ENCODE data around the gene CDH4.

Gene CDH4

GRCh38 chr20:61315319-61315718, 63.3 kb downstream of the CDH4 start:
- H3K4me3 ChIP-seq (ENCODE audit: low read depth, low read length), result no peak overlapping the region
- DNase-seq (ENCODE audit: low read depth), result no peak

DNA sequence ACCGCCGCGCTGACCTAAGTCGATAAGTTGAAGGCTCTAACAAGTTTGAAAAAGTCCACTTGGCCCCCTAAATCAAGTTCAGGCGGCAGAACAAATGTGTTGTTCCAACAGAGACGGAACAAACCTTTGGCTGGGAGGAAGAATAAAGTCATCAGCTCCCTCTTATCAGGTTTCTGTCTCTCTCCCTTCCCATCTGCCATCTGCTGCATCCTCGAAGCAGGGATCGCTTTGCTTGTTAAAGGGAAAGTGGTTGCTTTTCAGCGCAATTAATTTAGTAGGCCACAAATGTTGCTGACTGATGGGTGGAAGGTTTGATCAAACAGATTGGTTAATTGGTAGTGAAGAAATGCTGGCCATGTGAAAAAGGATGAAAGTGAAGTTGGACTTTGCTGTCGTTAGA, 64.3 kb downstream of the CDH4 start:
- DNase-seq (ENCODE audit: low read depth), result no peak
- H3K4me3 ChIP-seq (ENCODE audit: low read depth, low read length), result no peak overlapping the region

- DNase-seq (ENCODE audit: low read depth), result no peak
- no peak overlapping the region for H3K4me3 ChIP-seq (ENCODE audit: low read depth, low read length)
These were observed 66.0 kb downstream of the CDH4 start for GRCh38 chr20:61317966-61318530.

DNA sequence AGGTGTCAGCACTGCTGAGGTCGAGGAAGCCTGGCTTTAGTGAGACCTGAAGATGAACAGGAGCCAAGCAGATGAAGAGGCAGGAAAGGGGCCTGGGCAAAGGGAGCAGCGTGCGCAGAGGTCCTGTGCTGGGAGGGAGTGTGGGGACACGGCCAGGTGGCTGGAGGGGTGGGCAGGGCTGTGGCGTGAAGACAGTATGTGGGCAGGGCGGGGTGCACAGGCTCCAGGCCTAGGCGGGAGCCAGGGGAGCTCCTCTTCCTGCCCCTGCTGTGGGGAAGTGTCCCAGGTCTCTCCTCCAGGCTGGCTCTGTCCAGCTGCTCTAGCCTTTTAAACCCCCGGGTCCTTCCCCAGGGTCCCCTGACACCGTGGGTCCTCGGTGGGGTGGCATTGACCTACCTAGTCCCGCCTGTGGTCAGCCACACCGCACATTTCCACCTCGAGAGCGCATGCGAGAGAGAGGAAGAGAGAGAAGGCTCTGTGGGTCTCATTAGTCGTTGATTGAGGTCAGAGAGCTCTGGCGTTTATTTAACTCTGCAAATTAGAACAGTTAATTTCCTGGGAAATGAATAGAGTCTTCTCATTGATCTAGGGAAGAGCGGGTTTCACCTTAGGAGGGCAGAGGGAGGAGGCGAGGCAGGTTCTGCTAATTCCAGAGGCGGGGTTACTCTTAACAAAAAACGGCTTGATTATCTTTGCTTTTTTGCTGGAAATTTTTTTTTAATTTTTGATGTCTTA, 68.8 kb downstream of the CDH4 start:
- no peak for DNase-seq (ENCODE audit: low read depth)

DNA sequence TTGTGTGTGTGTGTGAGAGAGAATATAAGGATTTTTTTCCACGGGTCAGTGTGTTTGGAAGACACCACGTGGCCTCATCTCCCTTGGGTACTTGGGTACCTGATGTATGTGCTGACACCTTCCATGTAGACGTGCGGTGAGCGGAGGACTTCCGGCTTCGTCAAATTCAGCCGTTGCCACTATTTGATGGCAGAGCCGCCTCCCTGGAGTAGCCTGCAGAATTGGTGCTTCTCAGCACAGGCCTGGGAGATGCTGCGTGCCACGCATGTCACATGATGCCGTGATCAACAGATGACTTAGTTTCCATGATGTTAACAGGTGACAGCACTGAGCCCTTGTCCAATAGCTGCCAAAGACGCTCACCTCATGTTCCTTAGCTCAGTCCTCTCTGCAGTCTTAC, 69.4 kb downstream of the CDH4 start:
- no peak overlapping the region for H3K4me3 ChIP-seq (ENCODE audit: low read depth, low read length)
- no peak for DNase-seq (ENCODE audit: low read depth)

More for the DNA sequence above, 68.8 kb downstream of the CDH4 start:
- H3K4me3 ChIP-seq (ENCODE audit: low read depth, low read length), result no peak overlapping the region

DNA sequence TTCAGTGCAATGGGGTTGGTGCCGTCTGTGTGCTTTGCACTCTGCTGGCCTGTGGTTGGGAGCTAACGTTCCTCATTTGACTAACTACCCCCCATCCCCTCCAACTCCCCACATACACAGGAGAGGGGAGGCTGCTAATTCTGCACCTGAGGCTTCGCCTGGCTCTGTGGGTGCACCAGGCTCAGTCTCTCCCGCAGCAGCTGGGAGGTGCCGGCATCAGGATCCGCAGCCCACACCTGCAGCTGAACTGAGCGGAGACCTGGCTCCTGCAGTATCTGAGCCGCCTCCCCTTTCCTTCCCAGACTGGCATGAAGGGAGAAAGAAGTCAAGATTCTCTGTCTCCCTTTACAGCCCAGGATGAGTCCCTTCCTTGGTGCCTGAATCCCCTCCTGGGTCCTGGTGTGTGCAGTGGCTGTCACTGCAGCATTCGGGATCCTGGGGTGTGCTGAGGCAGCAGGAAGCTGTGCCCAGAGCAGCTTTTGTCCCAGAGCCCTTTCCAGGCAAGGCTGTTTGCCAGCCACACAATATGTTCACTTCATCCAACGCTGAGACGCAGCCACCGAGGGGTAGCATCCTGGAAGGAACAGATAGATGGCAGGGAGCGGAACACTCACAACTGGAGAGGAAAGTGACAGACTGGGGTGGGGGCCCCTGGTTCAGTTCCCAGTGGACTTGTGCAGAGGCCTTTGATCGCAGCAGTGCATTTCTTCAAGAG, 70.2 kb downstream of the CDH4 start:
- no peak overlapping the region for H3K4me3 ChIP-seq (ENCODE audit: low read depth, low read length)
- no peak for DNase-seq (ENCODE audit: low read depth)

DNA sequence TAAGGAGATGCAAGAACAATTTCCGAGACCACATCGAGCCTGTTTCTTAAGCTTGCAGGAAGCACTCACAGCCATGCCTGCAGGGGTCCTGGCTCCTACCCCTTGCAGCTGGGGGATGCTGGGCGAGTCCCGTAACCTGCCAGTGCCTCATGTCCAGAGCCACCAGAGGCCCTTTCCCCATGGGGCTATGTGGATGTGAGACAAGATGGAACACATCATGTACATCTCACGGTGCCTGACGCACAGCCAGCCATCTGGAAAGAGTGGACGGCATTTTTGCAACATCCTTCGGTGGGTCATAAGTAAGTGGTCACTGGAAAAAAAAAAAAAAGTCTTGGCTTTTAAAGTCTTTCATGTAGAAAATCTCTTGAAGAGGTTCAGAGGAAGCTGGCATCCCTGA, 72.8 kb downstream of the CDH4 start:
- DNase-seq (ENCODE audit: low read depth), result no peak
- no peak overlapping the region for H3K4me3 ChIP-seq (ENCODE audit: low read depth, low read length)

- no peak for DNase-seq (ENCODE audit: low read depth)
- no peak overlapping the region for H3K4me3 ChIP-seq (ENCODE audit: low read depth, low read length)
These were observed 73.7 kb downstream of the CDH4 start for GRCh38 chr20:61325718-61326117.

- DNase-seq (ENCODE audit: low read depth), result no peak
- no peak overlapping the region for H3K4me3 ChIP-seq (ENCODE audit: low read depth, low read length)
These were observed 77.0 kb downstream of the CDH4 start for GRCh38 chr20:61328911-61329558.

- no peak for DNase-seq (ENCODE audit: low read depth)
- no peak overlapping the region for H3K4me3 ChIP-seq (ENCODE audit: low read depth, low read length)
These were observed 78.4 kb downstream of the CDH4 start for GRCh38 chr20:61330441-61330840.

DNA sequence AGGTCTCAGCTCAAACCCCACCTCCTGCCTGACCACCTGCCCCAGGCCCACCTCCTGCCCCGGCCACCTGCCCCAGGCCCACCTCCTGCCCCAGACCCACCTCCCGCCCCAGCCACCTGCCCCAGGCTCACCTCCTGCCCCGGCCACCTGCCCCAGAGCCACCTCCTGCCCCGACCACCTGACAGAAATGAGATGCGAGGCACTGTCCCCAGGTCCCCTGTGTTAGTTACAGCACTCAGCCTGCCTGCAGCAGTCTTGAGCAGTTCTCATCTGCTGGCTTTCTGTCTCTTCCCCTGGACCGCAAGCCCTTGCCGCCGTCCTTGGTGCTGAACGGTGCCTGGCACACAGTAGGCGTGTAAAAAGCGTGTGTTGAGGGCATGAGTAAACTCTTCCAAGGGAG, 79.5 kb downstream of the CDH4 start:
- no peak for DNase-seq (ENCODE audit: low read depth)

DNA sequence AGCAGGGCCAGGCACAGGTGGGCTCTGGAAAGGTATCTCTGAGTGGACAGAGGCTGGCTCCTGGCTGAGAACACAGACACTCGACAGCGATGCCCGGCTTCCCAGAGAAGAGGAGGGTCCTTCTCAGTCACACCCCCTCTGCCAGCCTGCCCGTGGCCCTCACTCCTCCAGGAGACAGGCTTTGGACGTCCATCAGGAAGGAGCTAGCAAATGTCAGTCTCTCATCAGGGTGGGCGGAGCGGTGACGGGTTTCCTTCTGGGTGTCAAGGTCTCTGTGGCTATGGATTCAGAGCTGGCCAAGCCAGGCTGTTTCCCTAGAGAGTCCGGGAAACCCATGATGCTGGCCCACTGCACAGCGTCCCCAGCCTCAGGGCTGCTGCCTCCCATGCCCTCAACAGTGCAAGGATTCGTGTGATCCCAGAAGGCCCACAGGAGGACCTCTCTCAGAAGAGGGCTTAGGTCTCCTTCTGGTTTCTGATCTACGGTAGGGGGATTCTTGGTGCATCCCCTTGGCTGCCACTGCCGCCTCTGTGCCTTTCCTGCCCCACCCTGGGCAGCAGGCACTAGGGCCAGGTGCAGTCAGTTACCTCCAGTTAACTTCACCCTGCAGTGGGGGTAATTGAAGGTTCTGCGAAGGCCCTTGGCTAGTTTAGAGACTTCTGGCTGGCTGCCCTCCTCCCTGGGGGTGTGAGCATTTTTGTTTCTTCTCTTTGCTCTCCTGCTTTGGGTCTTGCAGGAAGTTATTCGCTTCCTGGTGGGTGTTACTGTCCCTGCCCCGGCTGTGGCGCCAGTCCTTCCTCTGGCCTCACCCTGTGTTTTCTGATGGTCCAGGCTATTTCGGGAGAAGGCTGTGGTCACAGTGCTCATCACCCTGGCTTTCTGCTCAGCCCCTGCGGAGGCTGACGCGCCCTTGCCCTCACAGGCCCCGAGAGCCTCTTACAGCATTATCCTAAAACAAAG, 80.2 kb downstream of the CDH4 start:
- no peak overlapping the region for H3K4me3 ChIP-seq (ENCODE audit: low read depth, low read length)
- DNase-seq (ENCODE audit: low read depth), result no peak

More for the DNA sequence above, 79.5 kb downstream of the CDH4 start:
- no peak overlapping the region for H3K4me3 ChIP-seq (ENCODE audit: low read depth, low read length)

- DNase-seq (ENCODE audit: low read depth), result no peak
- no peak overlapping the region for H3K4me3 ChIP-seq (ENCODE audit: low read depth, low read length)
These were observed 81.5 kb downstream of the CDH4 start for GRCh38 chr20:61333484-61334108.

DNA sequence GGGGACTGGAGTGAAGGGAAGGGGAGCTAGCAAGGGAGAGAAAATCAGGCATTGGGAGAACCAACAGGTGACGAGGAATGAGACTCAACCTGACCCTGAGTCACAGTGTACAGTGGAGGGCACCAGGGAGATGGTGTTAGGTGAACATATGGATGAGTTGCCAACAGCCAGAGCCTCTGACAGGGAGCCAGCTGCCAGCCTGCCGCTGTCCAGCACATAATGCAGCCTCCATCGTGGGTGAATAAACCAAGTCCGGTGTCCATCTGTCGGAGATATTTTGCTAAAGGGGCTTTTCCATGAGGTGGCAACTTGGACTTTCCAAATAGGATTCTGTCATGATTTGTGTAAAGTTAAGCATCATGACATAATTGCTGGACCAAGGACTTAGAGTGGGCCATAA, 88.1 kb downstream of the CDH4 start:
- DNase-seq (ENCODE audit: low read depth), result no peak
- no peak overlapping the region for H3K4me3 ChIP-seq (ENCODE audit: low read depth, low read length)

- H3K4me3 ChIP-seq (ENCODE audit: low read depth, low read length), result no peak overlapping the region
- no peak for DNase-seq (ENCODE audit: low read depth)
These were observed 89.5 kb downstream of the CDH4 start for GRCh38 chr20:61341605-61342004.

DNA sequence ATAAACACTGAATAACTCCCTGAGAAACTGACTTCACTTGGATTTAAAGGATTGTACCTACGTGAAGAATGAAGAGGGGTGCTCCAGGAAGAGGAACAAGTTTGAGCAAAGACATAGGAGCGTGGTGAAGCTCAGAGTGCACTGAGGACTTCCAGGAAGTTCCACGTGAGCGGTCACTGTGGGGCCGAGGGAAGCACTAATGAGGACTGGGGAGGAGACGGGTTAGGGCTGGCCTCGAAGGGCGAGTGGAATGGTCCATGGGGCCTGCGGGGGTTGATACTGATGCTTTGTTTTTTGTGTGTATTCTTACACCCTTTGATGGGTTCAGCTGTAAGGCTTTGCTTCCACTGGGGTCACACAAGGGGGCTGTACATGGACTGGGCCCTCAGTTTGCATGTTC, 91.9 kb downstream of the CDH4 start:
- H3K4me3 ChIP-seq (ENCODE audit: low read depth, low read length), result no peak overlapping the region
- DNase-seq (ENCODE audit: low read depth), result no peak

DNA sequence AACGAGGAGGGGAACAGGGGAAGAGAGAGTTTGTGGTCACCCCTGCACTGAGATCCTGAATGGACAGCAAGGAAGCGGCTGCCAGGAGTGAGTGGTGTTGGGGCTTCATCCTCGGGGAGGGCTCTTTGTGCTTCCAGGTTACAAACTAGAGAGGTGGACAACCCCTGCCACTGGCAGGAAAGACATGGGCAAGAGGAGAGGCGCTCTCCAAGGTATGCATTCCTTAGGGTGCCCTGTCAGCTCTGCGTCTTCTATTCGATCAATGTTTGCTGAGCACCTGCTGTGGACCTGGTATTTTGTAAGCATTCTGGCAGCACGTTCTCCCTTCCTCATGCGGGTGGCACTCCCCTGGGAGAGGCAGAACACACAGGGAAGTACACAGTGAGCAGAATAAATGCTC, 93.6 kb downstream of the CDH4 start:
- no peak for DNase-seq (ENCODE audit: low read depth)
- H3K4me3 ChIP-seq (ENCODE audit: low read depth, low read length), result no peak overlapping the region

DNA sequence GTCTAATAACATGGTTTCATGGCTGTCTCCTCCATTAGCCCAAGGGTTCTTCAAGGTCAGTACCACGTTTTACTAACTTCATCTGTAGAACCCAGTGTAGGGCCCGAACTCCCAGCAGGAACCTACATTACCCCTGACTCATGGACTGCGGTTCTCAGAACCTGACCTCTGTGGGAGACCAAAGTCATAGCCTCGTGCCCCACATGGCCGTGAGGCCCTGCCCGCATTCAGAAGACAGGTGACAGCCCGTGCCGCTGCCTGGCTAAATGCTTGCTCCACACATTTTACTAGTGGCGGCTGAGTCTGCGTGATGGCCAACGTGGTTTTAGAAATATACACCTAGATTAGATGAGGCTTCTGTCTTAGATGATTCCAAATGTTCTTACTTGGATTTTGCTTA, 94.9 kb downstream of the CDH4 start:
- no peak overlapping the region for H3K4me3 ChIP-seq (ENCODE audit: low read depth, low read length)

GRCh38 chr20:61347443-61347842, 95.4 kb downstream of the CDH4 start:
- no peak overlapping the region for H3K4me3 ChIP-seq (ENCODE audit: low read depth, low read length)
- no peak for DNase-seq (ENCODE audit: low read depth)

More for the DNA sequence above, 94.9 kb downstream of the CDH4 start:
- DNase-seq (ENCODE audit: low read depth), result no peak
